ENCODE results near the gene S100PBP. TPM values are rescaled to one million over a fixed set of nuclear protein-coding genes. Genes with fewer than 3 reads are reported as not detected.

Gene S100PBP
- total and polyA plus RNA-seq, 2 of the 13 experiments (the other 11 are each of a cell fraction or from before 2014, with no cell fraction given): 20.4 to 26.1 TPM

GRCh38 chr1:32870615-32871363 lies 53.3 kb downstream of the S100PBP start, which contains the start of gene FNDC5 (continued):
- TF ChIP-seq MBD4 (IDR thresholded peaks at IDR 0.05; ENCODE audit: borderline replicate concordance, low read length) (no peak), SRY (CRISPR knock-in tag; IDR thresholded peaks at IDR 0.05) (no peak), SIN3A (IDR thresholded peaks at IDR 0.05; ENCODE audit: borderline replicate concordance, low read depth, low read length) (no peak), RBAK (CRISPR knock-in tag; IDR thresholded peaks at IDR 0.05) (no peak), TFAP4 (IDR thresholded peaks at IDR 0.05; ENCODE audit: borderline replicate concordance, low read depth) (no peak), NCOA1 (CRISPR knock-in tag; IDR thresholded peaks at IDR 0.05) (no peak), CTCF (CRISPR knock-in tag; IDR thresholded peaks at IDR 0.05) (no peak), ZBTB20 (CRISPR knock-in tag; IDR thresholded peaks at IDR 0.05; ENCODE audit: borderline replicate concordance, low read depth) (no peak), ZSCAN31 (CRISPR knock-in tag; IDR thresholded peaks at IDR 0.05; ENCODE audit: low read depth) (0 out of 2 replicates have a peak, but pooled peaks have one; percentile 10), ZNF276 (CRISPR knock-in tag; IDR thresholded peaks at IDR 0.05; ENCODE audit: low read depth) (no peak), MAFG (CRISPR knock-in tag; IDR thresholded peaks at IDR 0.05) (no peak), ZFP1 (CRISPR knock-in tag; IDR thresholded peaks at IDR 0.05) (no peak), ZNF3 (CRISPR knock-in tag; IDR thresholded peaks at IDR 0.05) (no peak)
